Left kidney (tissue), 2 donors: ENCODE results near the gene PARD6B. TPM values are rescaled to one million over a fixed set of nuclear protein-coding genes. Genes with fewer than 3 reads are reported as not detected.

ENCODE experiments used
- DNase-seq: peaks from one replicate; pipeline ENCODE4 v3.0.0-alpha.2; 2013
- polyA plus RNA-seq: library from polyadenylated mRNA; unstranded; fragments of 120-200 nt; gene quantifications from one replicate; pipeline ENCODE4 v1.2.1, GENCODE V29; 2013; ENCODE audit not compliant: insufficient read length

PARD6B gene
- polyA plus RNA-seq, 1 donor: 30.2 TPM

DNA sequence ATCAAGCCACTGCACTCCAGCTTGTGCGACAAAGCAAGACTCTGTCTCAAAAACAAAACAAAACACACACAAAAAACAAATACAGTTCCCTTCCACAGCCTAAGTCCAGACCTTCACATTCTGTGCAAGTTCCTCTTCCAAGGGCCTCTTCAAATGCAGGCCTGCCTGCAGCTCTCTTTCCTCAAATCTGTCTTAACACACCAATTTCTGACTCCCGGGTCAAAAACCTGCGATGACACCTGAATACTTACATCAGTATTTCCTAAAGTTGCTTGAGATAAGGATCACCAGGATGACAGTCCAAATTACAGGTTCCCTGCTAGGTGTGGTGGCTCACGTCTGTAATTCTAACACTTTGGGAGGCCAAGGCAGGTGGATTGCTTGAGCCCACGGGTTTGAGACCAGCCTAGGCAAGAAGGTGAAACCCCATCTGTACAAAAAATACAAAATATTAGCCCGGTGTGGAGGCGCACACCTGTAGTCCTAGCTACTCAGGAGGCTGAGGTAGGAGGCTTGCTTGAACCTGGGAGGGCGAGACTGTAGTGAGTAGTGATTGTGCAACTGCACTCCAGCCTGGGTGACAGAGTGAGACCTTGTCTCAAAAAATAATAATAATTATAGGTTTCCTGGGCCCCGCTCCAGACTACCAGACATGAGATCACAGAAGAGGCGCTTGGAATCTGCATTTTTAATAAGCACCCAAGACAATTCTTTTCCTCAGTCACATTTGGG is 8.8 kb upstream of the PARD6B start:
- no peak for DNase-seq

DNA sequence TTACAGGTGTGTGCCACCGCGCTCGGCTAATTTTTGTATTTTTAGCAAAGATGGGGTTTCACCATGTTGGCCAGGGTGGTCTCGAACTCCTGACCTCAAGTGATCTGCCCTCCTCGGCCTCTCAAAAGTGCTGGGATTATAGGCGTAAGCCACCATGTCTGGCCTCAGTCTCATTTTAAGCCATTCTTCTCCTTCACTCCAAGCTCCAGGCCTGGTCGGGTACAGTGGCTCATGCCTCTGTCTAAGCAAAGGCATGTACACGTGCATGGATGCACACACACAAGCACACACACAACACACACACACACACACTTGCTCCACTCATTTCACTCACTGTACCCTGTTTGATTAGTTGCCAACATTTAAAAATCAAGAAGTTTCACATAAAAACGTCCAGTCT is 7.7 kb upstream of the PARD6B start:
- DNase-seq: no peak

DNA sequence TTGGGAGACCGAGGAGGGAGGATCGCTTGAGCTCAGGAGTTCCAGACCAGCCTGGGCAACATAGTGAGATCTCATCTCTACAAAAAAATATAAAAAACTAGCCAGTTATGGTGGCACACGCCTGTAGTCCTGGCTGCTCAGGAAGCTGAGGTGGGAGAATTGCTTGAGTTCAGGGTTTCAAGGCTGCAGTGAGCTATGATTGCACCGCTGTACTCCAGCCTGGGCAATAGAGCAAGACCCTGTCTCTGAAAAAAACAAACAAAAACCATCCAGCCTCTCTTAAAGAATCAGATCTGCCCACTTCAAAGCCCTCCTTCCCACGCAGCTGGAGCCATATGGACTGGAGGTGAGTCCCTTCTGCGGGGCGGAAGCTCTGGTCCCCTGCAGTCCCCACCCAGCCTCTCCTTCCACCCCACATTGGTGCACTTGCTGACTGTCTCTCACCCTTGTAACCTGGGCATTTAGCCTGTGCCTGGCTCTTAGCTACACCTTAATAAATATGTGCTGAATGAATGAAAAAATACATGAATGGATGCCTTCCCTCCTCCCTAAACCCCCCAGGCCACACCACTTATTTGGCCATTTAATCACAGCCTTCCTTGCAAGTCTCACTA is 7.2 kb upstream of the PARD6B start:
- DNase-seq: no peak

DNA sequence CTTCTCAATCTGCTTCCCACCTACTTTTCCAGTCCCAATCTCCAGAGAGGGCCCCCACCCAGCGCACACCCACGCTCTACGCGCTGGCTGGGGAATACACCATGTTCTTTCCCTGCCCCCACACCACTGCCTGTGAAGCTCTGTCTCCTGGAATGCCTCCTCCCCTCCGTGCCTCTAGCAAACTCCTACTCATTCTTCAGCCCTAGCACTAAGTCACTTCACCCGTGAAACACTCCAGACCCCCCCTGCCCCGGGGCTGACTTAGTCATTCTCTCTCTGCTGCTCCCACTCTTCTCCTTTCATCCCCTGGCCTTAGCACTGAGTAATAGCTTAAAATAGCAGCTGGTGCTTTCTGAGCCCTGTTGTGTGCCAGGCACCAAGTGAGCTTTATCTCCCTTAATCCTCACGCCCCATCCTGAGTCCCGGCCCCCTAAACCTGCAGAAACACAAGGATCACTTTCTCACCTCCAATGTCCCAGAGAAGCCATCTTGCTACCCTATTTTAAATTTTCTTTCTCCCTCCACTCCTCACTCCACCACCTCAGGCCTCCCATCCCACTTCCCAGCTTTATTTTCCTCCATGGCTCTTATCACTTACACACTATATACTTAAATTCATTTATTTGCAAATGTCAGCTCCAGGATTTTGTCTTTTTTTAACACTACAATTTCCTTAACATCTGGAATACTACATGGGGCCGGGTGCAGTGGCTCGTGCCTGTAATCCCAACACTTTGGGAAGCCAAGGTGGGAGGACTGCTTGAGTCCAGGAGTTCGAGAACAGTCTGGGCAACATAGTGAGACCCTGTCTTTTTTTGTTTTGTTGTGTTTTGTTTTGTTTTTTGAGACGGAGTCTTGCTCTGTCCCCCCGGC is 6.3 kb upstream of the PARD6B start:
- DNase-seq: peak; percentile 86

DNA sequence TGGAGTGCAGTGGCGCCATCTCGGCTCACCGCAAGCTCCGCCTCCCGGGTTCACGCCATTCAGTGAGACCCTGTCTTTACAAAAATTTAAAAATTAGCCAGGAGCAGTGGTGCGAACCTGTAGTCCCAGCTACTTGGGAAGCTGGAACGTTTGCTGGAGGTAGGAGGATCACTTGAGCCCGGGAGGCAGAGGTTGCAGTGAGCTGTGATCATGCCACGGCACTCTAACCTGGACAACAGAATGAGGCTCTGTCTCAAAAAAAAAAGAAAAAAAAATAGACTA is 5.7 kb upstream of the PARD6B start:
- no peak for DNase-seq

DNA sequence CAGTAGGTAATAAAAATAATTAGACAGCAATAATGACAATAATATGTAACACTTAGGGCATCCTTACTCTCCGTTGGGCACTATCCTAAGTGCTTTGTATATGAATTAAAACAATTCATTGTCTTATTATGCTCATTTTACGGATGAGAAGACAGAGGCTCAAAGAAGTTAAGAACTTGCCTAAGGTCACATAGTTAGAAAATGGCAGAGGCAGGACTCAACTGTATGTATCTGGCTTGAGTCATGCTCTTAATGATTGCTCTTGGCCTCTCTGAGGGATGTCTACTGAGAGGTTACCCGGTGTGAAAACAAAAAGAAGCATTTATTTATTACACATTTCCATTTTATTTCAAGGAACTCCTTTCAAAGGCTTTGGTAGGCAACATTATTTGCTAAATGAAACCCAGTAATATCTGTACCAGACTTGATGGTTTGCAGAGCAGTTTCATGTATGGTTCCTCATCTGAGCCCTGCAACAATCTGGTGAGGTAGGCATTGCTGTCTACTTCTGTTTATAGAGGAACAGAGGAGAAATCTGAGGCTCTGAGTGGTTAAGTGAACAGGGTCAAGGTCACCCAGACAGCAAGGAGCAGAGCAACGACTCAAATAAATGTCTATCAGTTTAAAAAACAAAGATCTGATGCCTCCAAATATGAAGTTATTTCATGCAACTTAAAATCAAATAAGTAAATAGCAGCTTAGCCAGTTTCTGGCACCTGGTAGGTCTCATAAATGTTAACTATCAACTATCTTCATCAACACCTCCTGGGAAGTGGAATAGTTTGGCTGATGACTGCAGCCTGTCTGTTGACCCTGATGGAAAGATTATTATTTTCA is 4.2 kb upstream of the PARD6B start:
- DNase-seq: no peak

DNA sequence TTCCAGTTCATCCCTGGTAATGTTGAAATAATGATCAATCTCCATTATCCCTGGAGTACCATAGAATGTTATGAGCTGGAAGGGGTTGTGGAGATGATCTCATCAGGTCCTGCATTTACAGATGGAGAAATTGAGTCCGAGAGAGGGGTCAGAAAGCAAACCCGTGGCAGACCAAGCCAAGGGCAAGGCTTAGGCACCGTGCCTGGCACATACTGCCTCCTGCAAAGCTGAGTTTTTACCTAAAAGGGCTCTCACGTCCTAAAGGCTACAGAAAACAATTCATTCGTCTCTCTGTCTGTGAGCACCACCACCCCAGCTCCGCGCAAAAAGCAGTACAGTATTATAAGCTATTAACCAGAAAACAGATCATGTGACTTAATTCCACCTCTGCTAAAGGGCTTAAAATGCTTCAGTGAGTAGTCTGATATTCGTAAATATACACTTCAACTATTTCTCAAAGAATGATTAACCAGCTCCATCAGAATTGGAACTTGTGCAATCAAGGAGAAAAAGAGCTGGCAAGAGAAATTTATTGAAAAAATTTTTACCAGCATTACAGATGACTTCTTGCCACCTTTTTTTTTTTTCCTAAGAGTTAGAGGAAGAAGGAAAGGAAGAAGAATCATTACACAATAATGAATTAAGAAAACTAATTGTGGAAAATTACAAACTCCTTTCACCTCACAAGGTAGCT is 3.4 kb upstream of the PARD6B start:
- DNase-seq: no peak

DNA sequence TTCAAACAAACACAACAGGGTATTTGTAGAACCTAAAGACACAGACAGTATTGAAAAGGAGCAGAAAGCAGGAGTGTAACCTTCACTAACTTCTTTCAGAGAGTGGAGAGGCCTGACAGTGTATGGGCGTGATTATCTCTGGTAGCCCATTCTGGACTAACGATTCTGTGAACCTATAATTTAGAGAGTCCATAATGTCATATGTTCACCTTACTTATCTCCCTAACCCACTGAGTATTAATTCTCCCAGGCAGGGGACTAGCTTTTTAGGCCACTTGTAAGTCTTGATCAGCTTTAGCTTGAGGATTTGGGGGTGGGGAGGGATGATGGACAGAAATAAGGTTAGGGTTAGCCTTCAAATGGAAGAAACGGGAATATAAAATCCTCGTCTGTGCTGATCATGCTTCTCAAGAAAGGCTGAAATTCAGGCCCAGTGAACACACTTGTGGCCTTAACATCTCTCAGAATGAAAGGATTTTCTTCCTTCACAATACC is 2.8 kb upstream of the PARD6B start:
- DNase-seq: no peak

DNA sequence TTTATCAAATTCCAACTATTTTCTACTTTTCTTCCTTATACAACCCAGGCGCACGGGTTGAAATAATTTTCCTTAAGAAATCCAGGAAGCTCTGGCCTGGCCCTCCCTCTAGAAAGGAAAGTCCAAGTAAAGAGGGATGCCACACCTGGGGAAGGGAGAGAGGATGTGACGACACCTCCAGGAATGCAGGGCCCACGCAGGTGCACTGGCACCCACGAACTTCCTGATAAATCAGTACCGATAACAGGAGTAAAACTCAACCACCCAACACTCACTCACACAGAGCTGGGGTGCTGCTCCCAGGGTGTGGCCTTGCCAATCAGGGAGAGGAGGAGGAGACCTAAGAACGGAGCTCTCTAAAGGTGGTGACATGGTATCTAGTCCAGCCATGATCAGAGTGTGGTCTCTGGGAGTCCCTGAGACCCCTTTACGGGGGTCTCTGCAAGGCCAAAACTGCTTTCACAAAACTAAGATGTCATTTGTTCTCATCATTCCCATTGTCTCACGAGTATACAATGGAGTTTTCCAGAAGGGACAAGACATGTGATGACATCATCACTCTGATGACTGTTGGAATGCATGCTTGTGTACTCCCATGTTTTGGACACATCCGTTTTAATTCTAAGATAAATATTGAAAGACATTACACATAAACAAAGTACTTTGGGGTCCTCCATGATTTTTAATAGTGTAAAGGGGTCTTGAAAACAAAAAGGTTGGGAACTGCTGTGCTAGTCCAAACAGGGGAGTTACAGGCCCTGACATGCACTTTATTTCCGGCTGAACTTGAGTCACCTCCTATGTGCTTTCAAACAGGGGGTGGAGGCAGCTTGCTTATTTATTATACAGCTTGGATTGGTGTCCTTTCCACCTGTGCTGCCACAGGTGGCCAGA is 2.2 kb upstream of the PARD6B start:
- no peak for DNase-seq

DNA sequence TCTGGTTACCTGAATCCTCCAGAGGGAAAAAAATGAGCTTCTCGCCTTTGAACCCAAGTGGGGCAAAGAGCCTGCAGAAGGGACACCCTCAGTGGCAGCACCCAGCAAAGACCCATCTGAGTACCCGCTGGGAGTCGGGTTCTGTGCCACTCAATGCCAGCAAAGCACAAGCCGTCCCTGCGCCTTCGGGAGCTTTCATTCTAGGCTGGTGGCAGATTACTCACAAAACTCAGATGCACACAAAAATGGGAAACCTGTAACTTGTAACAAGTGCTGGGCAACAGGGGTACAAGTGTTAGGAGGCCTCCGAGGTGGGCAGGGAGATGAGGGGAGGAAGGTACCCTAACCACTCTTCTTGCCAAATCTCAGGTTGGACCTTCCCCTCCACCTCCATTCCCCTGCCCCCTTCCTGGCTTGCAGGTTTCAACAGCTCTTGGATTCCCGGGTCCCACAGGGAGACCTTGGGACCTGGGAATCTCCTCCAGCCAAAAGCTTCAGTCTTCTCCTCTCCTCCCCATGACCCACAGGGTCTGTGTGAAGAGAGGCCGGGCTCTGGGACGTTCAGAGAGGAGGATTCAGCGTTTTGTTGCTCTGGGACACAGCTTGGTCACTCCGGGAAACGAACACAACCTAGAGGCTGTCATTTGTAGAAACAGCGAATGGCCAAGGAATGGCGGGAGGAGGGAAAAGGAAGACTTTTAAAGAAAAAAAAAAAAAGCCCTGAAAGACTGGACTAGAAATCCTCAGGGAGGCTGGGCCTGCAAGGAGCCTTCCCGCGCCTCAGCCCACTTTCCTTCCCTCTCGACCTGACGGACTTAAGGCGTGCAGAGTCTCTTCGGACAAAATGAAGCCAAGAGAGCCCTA is 1.2 kb upstream of the PARD6B start:
- DNase-seq: no peak

DNA sequence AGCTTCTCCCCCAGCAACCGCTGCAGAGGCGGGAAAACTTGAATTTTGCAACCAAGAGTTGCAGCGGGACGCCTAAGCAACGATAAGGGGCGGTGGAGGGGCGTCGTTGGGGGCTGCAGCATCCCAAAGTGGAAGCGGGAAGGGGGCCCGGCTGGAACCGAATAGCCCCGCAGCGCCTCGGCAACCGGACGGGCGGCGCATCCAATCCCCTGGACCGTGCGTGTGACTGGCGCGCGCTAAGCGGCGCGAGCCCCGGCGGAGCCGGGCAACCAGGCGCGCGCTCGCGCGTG is 670 bp upstream of the PARD6B start:
- DNase-seq: no peak

DNA sequence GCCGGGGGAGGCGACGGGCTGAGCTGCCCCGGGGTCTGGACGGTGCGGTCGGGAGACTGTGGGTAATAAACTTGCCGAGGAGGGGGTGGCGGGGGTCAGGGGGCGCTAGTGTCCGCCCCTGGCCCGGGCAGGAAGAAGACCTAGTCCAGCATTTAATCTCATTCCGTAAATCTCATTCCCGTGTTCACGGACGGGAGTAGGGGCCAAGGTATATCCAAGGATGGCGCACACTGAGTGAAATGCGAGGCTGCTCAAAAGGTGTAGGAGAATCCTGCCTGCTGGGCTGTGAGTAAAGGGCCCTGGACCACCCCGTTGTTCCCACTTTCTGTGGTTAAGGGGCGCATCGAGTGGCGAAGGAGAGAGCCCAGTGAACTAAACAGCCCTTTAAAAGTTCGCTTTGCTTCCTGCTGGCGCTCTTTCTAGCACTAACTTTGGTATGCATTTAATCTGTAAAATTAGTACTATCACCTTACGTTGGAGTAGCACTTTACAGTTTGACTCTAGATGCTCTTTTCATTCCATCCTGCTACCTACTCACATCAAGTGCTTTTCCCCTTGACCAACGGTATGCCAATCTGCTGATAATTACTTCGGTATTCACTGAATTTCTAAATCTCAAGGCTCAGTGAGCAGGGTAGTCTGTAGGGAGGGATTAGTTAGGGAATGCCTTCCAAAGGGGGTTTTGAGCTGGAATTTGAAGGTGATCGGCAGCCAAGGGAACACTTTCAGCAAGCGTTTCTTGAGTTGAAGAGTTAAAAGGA is 730 bp downstream of the PARD6B start:
- DNase-seq: no peak

DNA sequence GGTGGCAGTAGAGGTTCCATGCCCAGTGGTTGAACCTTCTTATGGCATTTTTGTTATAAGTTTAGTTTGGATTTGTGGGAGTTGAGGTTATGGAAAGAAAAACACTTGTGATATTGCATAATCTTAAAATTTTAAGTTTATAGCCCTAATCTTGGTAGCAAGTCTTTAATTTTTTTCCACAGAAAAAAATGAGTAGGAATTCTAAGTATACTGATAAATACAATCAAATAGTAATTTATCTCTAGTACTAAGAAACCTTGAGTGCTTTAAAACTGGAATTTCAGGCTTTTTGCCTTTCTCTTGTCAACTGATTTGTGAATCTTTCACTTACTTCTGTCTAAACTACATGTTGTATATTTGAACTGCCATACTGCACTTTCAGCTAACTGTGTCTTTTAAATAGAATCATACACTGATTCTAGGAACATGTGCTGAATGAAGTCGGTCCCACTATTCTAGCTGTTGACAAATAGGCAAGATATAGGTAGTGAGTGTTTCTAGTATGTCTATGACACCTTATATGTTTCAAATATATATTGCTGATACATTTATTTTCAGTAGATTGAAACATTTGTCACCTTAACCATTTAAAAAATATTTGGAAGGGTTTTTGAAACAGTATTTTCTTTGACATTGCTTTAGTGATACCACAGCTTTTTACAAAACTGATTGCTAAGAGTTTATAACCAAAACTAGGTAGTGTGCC is 2.4 kb downstream of the PARD6B start:
- no peak for DNase-seq

DNA sequence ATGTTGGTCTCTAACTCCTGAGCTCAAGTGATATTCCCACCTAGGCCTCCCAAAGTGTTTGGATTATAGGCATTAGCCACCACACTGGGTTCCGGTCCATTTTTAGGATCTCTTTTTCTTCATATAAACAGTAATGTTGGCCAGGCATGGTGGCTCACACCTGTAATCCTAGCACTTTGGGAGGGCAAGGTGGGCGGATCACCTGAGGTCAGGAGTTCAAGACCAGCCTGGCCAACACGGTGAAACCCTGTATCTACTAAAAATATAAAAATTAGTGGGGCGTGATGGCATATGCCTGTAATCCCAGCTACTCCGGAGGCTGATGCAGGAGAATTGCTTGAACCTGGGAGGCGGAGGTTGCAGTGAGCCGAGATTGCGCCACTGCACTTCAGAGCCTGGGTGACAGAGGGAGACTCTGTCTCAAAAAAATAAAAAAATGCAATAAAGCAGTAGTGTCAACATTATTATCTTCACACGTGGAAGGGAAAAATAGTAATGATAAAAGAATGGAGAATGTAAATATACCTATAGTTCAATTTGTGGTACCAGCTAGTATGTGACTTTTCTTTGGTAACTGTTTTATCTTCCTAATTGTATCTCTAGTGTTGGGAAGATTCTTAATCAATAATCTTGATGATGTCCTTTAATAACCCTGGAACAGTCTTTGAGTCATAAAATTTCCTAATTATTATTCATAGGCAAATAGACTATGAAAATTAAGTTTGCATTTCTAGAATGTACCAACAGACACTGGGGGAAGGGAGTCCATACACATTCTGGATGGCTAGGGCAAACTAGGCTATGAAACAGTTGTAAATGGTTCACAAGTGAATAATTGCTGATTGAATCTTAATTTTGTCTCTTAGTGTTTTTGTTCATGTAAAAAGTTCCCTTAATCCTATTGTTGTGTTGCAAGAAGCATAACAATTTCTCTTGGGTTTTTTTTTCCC is 3.6 kb downstream of the PARD6B start:
- DNase-seq: no peak

DNA sequence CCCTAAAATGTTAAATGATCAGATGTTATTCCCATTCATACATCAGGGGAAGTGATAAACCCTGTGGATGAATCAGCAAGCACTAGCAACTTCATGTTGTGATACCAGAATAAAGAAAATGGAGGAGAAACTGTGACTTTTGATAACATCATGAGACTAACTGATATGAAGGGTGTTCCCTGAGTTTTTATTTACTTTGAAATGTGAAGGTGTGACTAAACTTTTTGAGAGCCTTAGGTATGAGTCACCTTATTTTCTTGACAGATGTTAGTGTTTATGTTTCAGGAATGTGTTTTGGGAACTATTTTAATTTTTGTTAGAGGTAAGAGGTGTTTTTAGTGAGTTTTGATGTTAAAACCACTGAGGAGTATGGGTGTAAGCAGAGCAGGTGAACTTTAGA is 4.4 kb downstream of the PARD6B start:
- DNase-seq: no peak

DNA sequence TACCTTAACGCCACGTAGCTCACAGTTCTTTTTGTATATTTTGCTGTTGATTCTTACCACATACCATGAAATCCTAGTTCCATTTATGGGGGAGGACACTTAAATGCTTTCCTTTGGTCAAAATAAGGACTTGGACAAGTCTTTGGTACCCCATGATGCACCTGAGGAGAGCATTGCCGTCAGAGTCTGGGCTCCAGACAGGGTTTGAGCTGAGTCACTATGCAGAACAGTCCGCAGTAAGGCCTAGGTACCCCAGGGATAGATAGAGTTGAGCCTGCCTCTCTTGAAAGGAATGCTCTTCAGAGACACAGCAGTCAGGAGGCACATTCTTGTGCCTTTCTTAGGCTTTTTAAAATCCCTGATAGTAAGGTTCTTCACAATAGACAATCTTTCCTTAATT is 6.0 kb downstream of the PARD6B start:
- DNase-seq: no peak

DNA sequence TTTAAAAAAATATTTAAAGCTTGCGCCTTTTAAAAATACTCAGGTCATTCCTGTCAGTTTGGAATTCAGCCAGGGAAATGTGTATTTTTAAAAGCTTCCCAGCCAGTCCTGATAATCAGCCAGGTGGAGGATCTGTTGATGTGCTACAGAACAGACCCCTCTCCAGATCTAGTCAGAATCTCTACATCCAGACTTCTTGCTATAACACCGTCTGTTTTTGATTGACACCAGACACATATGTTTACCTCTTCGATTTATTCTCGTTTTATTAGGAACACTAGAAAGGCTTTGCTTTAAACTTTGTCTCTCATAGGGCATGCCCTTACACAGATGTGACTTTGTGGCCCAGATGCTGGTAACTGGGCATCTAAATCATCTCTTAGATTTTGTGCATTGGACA is 11.7 kb downstream of the PARD6B start:
- no peak for DNase-seq
